ENCODE measurements around the gene TAX1BP3.

GRCh38 chr17:3656353-3656752, 12.0 kb downstream of the TAX1BP3 start:
- TF ChIP-seq, protein P1, sequence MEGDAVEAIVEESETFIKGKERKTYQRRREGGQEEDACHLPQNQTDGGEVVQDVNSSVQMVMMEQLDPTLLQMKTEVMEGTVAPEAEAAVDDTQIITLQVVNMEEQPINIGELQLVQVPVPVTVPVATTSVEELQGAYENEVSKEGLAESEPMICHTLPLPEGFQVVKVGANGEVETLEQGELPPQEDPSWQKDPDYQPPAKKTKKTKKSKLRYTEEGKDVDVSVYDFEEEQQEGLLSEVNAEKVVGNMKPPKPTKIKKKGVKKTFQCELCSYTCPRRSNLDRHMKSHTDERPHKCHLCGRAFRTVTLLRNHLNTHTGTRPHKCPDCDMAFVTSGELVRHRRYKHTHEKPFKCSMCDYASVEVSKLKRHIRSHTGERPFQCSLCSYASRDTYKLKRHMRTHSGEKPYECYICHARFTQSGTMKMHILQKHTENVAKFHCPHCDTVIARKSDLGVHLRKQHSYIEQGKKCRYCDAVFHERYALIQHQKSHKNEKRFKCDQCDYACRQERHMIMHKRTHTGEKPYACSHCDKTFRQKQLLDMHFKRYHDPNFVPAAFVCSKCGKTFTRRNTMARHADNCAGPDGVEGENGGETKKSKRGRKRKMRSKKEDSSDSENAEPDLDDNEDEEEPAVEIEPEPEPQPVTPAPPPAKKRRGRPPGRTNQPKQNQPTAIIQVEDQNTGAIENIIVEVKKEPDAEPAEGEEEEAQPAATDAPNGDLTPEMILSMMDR (IDR thresholded peaks at IDR 0.05) = no peak
- no peak for TF ChIP-seq POLR2A (IDR thresholded peaks at IDR 0.05)
